ENCODE data around the gene TNF.
"Not testable (repeated sequence)": the region's sequence is repeated elsewhere in the genome, so short reads cannot be mapped to it uniquely, and the experiment has no call there.

The TNF gene

DNA sequence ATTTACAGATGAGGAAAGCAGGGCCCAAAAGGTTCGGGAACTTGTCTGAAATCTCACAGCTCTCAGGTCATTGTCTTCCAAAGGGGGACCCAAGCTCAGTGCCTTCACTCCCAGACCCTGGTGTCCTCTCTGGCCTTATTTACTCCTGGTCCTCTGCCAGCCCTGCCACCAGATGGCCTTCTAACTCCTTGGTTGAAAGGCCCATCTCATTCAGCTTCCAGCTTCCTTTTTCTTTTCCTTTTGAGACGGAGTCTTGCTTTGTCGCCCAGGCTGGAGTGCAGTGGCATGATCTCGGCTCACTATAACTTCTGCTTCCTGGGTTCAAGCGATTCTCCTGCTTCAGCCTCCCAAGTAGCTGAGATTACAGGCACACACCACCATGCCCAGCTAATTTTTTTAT is 24.0 kb upstream of the TNF start:
- peak; percentile 70 for DNase-seq (ENCODE audit: low read depth)
- TF ChIP-seq, protein P1, sequence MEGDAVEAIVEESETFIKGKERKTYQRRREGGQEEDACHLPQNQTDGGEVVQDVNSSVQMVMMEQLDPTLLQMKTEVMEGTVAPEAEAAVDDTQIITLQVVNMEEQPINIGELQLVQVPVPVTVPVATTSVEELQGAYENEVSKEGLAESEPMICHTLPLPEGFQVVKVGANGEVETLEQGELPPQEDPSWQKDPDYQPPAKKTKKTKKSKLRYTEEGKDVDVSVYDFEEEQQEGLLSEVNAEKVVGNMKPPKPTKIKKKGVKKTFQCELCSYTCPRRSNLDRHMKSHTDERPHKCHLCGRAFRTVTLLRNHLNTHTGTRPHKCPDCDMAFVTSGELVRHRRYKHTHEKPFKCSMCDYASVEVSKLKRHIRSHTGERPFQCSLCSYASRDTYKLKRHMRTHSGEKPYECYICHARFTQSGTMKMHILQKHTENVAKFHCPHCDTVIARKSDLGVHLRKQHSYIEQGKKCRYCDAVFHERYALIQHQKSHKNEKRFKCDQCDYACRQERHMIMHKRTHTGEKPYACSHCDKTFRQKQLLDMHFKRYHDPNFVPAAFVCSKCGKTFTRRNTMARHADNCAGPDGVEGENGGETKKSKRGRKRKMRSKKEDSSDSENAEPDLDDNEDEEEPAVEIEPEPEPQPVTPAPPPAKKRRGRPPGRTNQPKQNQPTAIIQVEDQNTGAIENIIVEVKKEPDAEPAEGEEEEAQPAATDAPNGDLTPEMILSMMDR (conservative IDR thresholded peaks at IDR 0.05; ENCODE audit: low read depth, low read length) = peak; percentile 64
- H3K4me3 ChIP-seq (ENCODE audit: low read depth, low read length) = not testable (repeated sequence)

DNA sequence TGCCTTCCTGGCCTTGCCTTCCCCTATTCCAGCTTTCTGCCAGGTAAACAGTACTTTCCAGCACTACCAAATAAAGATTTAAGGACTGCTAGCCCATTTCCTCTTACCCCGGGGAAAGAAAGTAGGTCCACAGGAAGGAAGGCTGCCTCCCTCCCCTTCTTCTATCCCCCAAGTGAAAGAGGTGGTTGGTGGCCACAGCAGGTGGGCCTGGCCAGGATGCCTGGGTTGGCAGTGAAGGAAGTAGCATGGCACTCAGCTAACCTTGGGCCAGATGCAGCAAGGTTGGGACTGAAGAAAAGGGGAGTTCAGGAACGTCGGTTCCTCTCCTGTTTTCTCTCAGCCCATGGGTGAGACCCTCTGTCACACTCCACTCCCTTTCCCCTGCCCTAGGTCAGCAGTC is 19.1 kb upstream of the TNF start:
- TF ChIP-seq, protein P1 (conservative IDR thresholded peaks at IDR 0.05; ENCODE audit: low read depth, low read length) = no peak
- no peak for DNase-seq (ENCODE audit: low read depth)
- no peak overlapping the region for H3K4me3 ChIP-seq (ENCODE audit: low read depth, low read length)

DNA sequence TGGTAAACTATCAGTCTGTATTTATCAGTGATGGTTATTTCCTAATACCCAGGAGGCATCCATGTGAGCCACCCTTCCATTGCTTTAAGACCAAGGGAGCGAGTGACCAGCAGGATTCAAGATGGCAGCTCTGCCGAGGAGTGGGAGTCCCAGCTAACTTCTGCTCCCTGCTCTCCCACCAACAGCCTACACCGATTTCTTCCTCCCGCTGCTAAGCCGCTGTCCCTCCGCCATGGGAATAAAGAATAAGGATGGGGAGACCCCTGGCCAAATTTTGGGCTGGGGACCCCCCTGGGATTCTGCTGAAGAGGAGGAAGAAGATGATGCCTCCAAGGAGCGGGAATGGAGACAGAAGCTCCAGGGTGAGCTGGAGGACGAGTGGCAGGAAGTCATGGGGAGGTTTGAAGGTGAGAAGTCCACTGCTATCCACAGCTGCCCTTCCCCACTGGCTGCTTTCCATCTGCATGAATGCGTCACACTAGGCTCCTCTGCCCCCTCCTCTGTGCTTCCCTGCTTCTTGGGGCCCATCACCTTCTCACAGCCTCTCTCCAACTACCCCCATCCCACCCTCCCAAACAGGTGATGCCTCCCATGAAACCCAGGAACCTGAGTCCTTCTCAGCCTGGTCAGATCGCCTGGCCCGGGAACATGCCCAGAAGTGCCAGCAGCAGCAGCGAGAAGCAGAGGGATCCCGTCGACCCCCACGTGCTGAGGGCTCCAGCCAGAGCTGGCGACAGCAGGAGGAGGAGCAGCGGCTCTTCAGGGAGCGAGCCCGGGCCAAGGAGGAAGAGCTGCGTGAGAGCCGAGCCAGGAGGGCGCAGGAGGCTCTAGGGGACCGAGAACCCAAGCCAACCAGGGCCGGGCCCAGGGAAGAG is 17.7 kb upstream of the TNF start:
- H3K4me3 ChIP-seq (ENCODE audit: low read depth, low read length) = no peak overlapping the region
- TF ChIP-seq, protein P1 (conservative IDR thresholded peaks at IDR 0.05; ENCODE audit: low read depth, low read length) = no peak
- DNase-seq (ENCODE audit: low read depth) = no peak

DNA sequence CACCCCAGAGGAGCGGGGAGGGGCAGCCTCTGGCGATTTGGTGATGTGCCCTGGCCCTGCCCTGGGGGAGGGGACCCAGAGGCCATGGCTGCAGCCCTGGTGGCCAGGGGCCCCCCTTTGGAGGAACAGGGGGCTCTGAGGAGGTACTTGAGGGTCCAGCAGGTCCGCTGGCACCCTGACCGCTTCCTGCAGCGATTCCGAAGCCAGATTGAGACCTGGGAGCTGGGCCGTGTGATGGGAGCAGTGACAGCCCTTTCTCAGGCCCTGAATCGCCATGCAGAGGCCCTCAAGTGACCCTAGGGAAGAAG is 17.1 kb upstream of the TNF start:
- H3K4me3 ChIP-seq (ENCODE audit: low read depth, low read length) = no peak overlapping the region
- no peak for DNase-seq (ENCODE audit: low read depth)
- TF ChIP-seq, protein P1 (conservative IDR thresholded peaks at IDR 0.05; ENCODE audit: low read depth, low read length) = no peak

DNA sequence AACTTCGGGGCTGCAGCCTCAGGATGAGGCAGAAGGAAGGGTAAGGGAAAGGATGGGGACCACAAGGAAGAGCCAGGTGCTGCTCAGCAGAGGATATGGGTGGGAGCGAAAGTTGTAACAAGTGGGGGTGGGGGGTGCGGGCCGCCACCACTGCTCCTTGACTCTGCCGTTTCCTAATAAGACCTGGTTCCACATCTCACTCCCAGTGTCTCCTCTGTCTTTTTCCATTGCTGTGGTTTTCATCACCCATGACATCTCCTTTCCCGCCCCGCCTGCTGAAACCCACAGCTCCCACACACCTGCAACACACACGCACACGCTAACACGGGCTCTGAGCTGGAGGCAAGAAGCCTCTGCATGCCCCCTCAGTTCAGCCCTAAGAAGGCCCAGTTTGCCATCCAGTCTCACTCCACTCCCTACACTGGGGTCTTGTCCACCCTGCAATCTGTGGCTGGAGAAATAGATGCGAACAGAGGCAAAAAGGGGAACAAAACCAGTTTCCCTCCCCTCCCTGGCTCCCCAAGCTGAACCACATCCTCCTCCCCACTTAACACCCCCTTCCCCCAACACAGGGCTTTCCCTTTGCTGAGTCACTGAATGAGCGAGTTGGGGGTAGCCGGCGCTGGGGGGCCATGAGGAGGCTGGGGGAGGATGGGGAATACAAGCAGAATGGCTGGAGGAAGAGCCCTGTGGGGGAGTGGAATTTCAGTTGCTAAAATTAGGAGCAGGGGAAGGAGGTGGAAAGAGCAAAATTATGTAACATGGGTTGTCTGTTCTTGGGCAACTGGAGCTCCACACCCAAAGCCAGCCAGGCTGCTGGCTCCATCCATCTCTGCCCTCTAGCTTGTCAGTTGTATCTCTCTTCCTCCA is 16.5 kb upstream of the TNF start:
- H3K4me3 ChIP-seq (ENCODE audit: low read depth, low read length) = no peak overlapping the region

DNA sequence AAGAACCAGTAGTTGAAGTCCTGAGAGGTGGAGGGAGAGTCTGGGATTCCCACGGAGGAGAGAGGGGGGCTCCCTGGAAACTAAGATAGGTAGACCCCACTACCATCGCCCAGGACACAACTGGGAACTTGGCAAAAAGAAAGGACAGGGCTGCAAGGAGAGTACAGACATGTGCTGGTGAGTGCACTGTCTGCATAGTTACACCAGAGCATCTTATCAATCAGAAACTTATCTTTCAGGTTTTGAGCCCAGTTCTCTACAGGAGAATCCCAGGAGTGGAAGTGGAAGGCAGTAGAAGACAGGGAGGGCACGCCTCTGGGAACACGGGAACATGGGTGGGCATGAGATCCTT is 15.8 kb upstream of the TNF start:
- H3K4me3 ChIP-seq (ENCODE audit: low read depth, low read length) = no peak overlapping the region
- no peak for DNase-seq (ENCODE audit: low read depth)
- TF ChIP-seq, protein P1 (conservative IDR thresholded peaks at IDR 0.05; ENCODE audit: low read depth, low read length) = no peak

More for the DNA sequence above, 16.5 kb upstream of the TNF start:
- TF ChIP-seq, protein P1 (conservative IDR thresholded peaks at IDR 0.05; ENCODE audit: low read depth, low read length) = no peak
- no peak for DNase-seq (ENCODE audit: low read depth)

Data from choroid plexus epithelial cell (primary cell).